ENCODE data around the gene VWF.

GRCh38 chr12:5899675-5900074 is 224.8 kb downstream of the VWF start:
- TF ChIP-seq CTCF (IDR thresholded peaks at IDR 0.05): no peak
- TF ChIP-seq EZH2 (IDR thresholded peaks at IDR 0.05; ENCODE audit: borderline replicate concordance, insufficient read depth, low read depth, low read length, poor library complexity, severe bottlenecking): no peak
